Ovary (tissue), 9 donors: ENCODE data around the gene OR1F1. TPM values are rescaled to one million over a fixed set of nuclear protein-coding genes. Genes with fewer than 3 reads are reported as not detected.

Source experiments
- DNase-seq, 5 donors: peaks; one replicate each; pipeline ENCODE4 v3.0.0-alpha.2; 2019 to 2020
- H3K27ac ChIP-seq, 2 donors: fragments of 200-600 bp; one replicate each; pipeline versions ENCODE4 v1.5.1 to v1.8.0; 2019 to 2022
- H3K27me3 ChIP-seq: fragments of 200-600 bp; one replicate; pipeline ENCODE4 v1.8.0; 2022
- H3K36me3 ChIP-seq: fragments of 200-600 bp; sonication (generic); one replicate; pipeline ENCODE4 v1.5.1; 2019
- H3K4me1 ChIP-seq: one replicate; pipeline ENCODE4 v1.8.1; 2013; ENCODE audit warnings: mild to moderate bottlenecking, moderate library complexity; ENCODE audit not compliant: insufficient read depth
- H3K4me3 ChIP-seq: fragments of 200-600 bp; sonication (generic); one replicate; pipeline ENCODE4 v1.5.1; 2017
- H3K9me3 ChIP-seq, 2 donors: fragments of 200-600 bp in 1 of 2; sonication (generic) in 1 of 2; one replicate each; pipeline versions ENCODE4 v1.5.1 to v1.8.1; 2013 to 2019; ENCODE audit warnings: mild to moderate bottlenecking in 1 of 2, moderate library complexity in 1 of 2
- EP300 ChIP-seq: sonication (generic); formaldehyde crosslinking; IDR thresholded peaks from one replicate; pipeline ENCODE4 v1.6.1; 2017; ENCODE audit warnings: antibody characterized with exemption
- POLR2A ChIP-seq: fragments of 450-650 bp; IDR thresholded peaks from one replicate; pipeline ENCODE4 v1.6.1; 2017; ENCODE audit warnings: antibody characterized with exemption, mild to moderate bottlenecking, moderate library complexity
- WGBS, 3 donors: extraction: QIAGEN DNeasy Blood & Tissue Kit in 1 of 3; methylation state at CpG; one replicate each; pipeline versions ENCODE4 v1.1.5 to v1.1.7; 2013 to 2017; 5-methylcytosine and 5-hydroxymethylcytosine counted together
- intact Hi-C, 4 donors: fragments of 100-400 bp; cut with DNase I; formaldehyde crosslinking; loops; one replicate each; pipeline versions ENCODE4 v1.11.0 to v1.15.1; 2022 to 2023
- polyA plus RNA-seq, 2 donors: library from polyadenylated mRNA; stranded (reverse); fragments of 200-250 nt in 1 of 2; fragments of 350-450 nt in 1 of 2; fragmentation: Illumina TruSeq in 1 of 2; extraction: RNeasy Lipid Tissue Mini Kit (QIAGEN cat#74804) in 1 of 2; gene quantifications; one replicate each; pipeline ENCODE4 v1.2.3, GENCODE V29; 2013 to 2014
- total RNA-seq, 7 donors: library from RNA; depleted of rRNA in 2 of 7; stranded (reverse); fragments of >200 nt in 2 of 7; fragmentation: NEBNext Ultra II Directional in 3 of 7; extraction: Animal tissue kit (Norgen Biotek cat#: 25700) in 3 of 7; gene quantifications; one replicate each; pipeline versions ENCODE4 v1.1.0 to v1.2.4, GENCODE V29; 2016 to 2023
- TF ChIP-seq, protein P1 (sequence below), 3 donors: fragments of 450-650 bp in 2 of 3; fragments of 200-600 bp in 1 of 3; IDR thresholded peaks; one replicate each; pipeline versions ENCODE4 v1.5.1 to v1.8.0; 2016 to 2022; ENCODE audit warnings: antibody characterized with exemption in 3 of 3, mild to moderate bottlenecking in 1 of 3
- donor health status: DM: no; HTN: no; CAD: no; lungs with moderate emphysema.
- donor health status: DM: no; HTN: no; CAD: no.
- donor health status: Bipolar disorder and iron deficiency.
- donor health status: DM: yes; HTN: yes; CAD: no.
- donor health status: DM: no; HTN: no; CAD: no.
- donor health status: DM: yes; HTN: yes; CAD: no.

Gene OR1F1
- total and polyA plus RNA-seq, 9 donors = not detected

DNA sequence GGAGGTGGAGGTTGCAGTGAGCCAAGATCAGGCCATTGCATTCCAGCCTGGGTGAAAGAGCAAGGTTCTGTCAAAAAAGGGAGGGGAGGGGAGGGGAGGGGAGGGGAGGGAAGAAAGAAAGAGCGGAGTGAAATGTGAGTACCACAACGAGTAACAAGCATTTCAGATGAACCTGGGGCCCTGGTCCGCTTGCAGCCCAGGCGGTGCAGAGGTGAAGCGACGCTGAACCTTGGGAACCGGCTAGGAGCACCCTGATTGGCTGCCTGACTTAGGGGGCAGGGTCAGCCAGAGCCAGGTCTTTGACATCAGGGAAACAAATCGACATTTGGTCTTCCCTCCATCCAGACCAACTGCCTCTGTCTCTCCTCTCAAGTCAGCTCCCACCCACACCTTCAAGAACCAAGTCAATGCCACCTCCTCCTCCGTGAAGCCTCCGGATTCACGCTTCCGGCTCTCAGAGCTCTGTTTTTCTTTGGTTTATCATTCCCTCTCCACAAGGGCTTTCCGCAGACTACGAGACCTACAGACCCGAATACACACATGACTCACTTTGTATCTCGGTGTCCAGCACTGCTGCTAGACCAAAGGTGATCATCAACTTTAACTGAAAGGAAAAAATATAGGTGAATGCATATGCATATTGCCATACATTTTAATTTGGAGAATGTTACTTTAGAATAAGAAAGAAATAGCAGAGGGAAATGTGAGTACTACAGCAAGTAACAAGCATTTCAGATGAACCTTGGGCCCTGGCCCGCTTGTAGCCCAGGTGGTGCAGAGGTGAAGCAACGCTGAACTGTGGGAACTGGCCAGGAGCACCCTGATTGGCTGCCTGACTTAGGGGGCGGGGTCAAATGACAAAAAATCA, 19.3 kb downstream of the OR1F1 start:
- DNase-seq = no peak
- Histone ChIP-seq H3K9me3 (peaks cover 0 to 4% of the 10 kb centered on the region in 2 donors), H3K27ac (no peak overlapping the region), H3K27me3 (no peaks in the 10 kb centered on the region), H3K4me3 (no peak overlapping the region), H3K36me3 (no peaks in the 10 kb centered on the region), H3K4me1 (no peaks in the 10 kb centered on the region)
- intact Hi-C loops = no loop called here
- TF ChIP-seq POLR2A = no peak
- no peak for TF ChIP-seq EP300
- TF ChIP-seq, protein P1, sequence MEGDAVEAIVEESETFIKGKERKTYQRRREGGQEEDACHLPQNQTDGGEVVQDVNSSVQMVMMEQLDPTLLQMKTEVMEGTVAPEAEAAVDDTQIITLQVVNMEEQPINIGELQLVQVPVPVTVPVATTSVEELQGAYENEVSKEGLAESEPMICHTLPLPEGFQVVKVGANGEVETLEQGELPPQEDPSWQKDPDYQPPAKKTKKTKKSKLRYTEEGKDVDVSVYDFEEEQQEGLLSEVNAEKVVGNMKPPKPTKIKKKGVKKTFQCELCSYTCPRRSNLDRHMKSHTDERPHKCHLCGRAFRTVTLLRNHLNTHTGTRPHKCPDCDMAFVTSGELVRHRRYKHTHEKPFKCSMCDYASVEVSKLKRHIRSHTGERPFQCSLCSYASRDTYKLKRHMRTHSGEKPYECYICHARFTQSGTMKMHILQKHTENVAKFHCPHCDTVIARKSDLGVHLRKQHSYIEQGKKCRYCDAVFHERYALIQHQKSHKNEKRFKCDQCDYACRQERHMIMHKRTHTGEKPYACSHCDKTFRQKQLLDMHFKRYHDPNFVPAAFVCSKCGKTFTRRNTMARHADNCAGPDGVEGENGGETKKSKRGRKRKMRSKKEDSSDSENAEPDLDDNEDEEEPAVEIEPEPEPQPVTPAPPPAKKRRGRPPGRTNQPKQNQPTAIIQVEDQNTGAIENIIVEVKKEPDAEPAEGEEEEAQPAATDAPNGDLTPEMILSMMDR (IDR thresholded peaks at IDR 0.05) = no peak
- 64 to 66% (median 66%) methylated on average over 19 of the region's 19 CpGs for WGBS, 3 donors

DNA sequence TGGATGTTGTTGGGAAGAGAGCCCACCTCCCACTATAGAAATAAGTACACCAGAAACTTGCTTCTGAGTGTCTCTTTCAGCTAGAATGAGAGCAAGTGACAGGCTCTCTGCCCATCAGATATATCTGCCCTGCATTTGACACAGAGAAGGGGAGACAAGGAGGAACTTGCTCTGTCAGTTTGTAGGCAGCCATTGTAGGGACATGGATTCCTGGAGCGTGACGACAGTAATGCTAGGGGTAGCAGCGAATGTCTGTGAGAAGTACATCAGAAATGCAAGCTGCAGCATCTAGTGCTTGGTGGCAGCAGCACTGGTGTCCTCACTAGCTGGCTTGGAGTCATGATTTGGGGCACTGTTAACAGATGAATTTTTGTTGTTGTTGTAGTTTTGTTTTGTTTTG, 24.0 kb downstream of the OR1F1 start:
- intact Hi-C loops = no loop called here
- no peak for DNase-seq
- no peak overlapping the region for H3K4me3 ChIP-seq
- no peak for TF ChIP-seq EP300
- TF ChIP-seq, protein P1 (IDR thresholded peaks at IDR 0.05) = no peak
- TF ChIP-seq POLR2A = no peak
- H3K27me3 ChIP-seq = no peaks in the 10 kb centered on the region
- H3K4me1 ChIP-seq = no peaks in the 10 kb centered on the region
- H3K9me3 ChIP-seq = peaks cover 0 to 5% of the 10 kb centered on the region in 2 donors
- no peaks in the 10 kb centered on the region for H3K36me3 ChIP-seq
- WGBS, 3 donors = 87 to 91% (median 89%) methylated on average over 3 of the region's 3 CpGs
- no peak overlapping the region for H3K27ac ChIP-seq

DNA sequence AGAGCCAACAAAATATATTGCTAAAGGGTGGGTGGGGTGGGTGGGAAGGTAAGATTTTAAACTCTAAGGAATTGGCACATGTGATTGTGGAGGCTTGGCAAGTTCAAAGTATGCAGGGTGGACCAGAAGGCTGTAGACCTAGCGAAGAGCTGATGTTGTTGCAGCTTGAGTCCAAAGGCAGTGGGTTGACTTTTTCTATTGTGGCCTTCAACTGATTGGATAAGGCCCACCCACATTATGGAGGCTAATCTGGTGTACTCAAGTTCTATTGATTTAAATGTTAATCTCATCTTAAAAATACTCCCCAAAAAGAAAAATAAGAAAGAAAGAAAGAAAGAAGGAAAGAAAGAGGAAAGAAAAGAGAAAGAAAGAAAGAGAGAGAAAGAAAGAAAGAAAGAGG, 24.6 kb downstream of the OR1F1 start:
- DNase-seq = no peak
- Histone ChIP-seq H3K9me3 (peaks cover 0 to 5% of the 10 kb centered on the region in 2 donors), H3K27ac (no peak overlapping the region), H3K27me3 (no peaks in the 10 kb centered on the region), H3K36me3 (no peaks in the 10 kb centered on the region), H3K4me3 (no peak overlapping the region), H3K4me1 (no peaks in the 10 kb centered on the region)
- intact Hi-C loops = no loop called here
- WGBS, 3 donors = 50 to 71% (median 55%) methylated on average over 1 of the region's 1 CpG
- TF ChIP-seq POLR2A = no peak
- TF ChIP-seq, protein P1 (IDR thresholded peaks at IDR 0.05) = no peak
- TF ChIP-seq EP300 = no peak

DNA sequence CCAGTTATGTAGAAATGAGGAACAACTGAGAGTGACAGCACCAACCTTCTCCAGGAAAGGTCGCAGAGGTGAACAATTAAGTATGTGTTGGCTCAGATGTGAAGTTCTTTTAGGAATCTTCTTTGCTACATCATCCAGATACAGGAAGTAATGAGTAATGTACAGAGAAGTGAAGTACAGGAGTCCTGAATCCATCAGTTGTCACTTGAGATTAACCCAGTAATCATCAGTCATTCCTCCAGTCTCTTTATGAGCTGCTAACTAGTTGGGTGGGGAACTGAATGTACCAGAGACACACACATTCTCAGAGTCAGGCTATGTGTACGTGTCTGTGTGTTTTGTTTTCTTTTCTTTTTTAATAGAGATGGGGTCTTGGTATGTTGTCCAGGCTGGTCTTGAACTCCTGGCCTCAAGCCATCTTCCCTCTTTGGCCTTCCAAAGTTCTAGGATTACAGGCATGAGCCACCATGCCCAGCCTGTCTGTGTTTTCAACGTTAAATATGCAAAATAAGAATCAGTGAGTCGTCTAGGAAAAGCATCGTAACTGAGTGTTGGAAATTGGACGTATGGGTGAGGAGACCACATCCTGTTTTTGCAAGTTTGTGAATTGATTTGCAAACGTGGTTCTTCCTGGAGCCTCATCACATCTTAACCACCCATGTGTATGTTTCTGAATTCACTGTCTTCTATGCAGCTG, 27.0 kb downstream of the OR1F1 start:
- Histone ChIP-seq H3K9me3 (peaks cover 0 to 5% of the 10 kb centered on the region in 2 donors), H3K4me1 (no peaks in the 10 kb centered on the region), H3K36me3 (no peaks in the 10 kb centered on the region), H3K27me3 (no peaks in the 10 kb centered on the region), H3K4me3 (no peak overlapping the region), H3K27ac (no peak overlapping the region)
- TF ChIP-seq EP300 (no peak), POLR2A (no peak)
- TF ChIP-seq, protein P1 (IDR thresholded peaks at IDR 0.05) = no peak
- intact Hi-C loops = no loop called here
- DNase-seq = no peak
- WGBS, 3 donors = 46 to 50% (median 50%) methylated on average over 7 of the region's 7 CpGs
